ENCODE results near the gene CNTN5.

Gene CNTN5

GRCh38 chr11:99241066-99241465 is 220.3 kb downstream of the CNTN5 start:
- DNase-seq (ENCODE audit: low read depth) = no peak
- no peak overlapping the region for H3K4me3 ChIP-seq (ENCODE audit: control insufficient read depth, low read depth, low read length)
- TF ChIP-seq CTCF (IDR thresholded peaks at IDR 0.05; ENCODE audit: control insufficient read depth, insufficient read depth, low read depth, low read length, missing control alignments) = no peak

- DNase-seq (ENCODE audit: low read depth) = no peak
- TF ChIP-seq CTCF (IDR thresholded peaks at IDR 0.05; ENCODE audit: control insufficient read depth, insufficient read depth, low read depth, low read length, missing control alignments) = no peak
- no peak overlapping the region for H3K4me3 ChIP-seq (ENCODE audit: control insufficient read depth, low read depth, low read length)
Observed at GRCh38 chr11:99244613-99245012, 223.9 kb downstream of the CNTN5 start.

- no peak for DNase-seq (ENCODE audit: low read depth)
- H3K4me3 ChIP-seq (ENCODE audit: control insufficient read depth, low read depth, low read length) = no peak overlapping the region
- TF ChIP-seq CTCF (IDR thresholded peaks at IDR 0.05; ENCODE audit: control insufficient read depth, insufficient read depth, low read depth, low read length, missing control alignments) = no peak
Observed at GRCh38 chr11:99246199-99246598, 225.4 kb downstream of the CNTN5 start.

- no peak for TF ChIP-seq CTCF (IDR thresholded peaks at IDR 0.05; ENCODE audit: control insufficient read depth, insufficient read depth, low read depth, low read length, missing control alignments)
- DNase-seq (ENCODE audit: low read depth) = no peak
Observed at GRCh38 chr11:99256614-99257013, 235.9 kb downstream of the CNTN5 start.

GRCh38 chr11:99257131-99257530 is 236.4 kb downstream of the CNTN5 start:
- no peak overlapping the region for H3K4me3 ChIP-seq (ENCODE audit: control insufficient read depth, low read depth, low read length)
- TF ChIP-seq CTCF (IDR thresholded peaks at IDR 0.05; ENCODE audit: control insufficient read depth, insufficient read depth, low read depth, low read length, missing control alignments) = no peak
- DNase-seq (ENCODE audit: low read depth) = no peak

More at GRCh38 chr11:99256614-99257013, 235.9 kb downstream of the CNTN5 start:
- H3K4me3 ChIP-seq (ENCODE audit: control insufficient read depth, low read depth, low read length) = no peak overlapping the region

- DNase-seq (ENCODE audit: low read depth) = no peak
- TF ChIP-seq CTCF (IDR thresholded peaks at IDR 0.05; ENCODE audit: control insufficient read depth, insufficient read depth, low read depth, low read length, missing control alignments) = no peak
- no peak overlapping the region for H3K4me3 ChIP-seq (ENCODE audit: control insufficient read depth, low read depth, low read length)
Observed at GRCh38 chr11:99260696-99261095, 239.9 kb downstream of the CNTN5 start.

GRCh38 chr11:99268886-99269285 is 248.1 kb downstream of the CNTN5 start:
- H3K4me3 ChIP-seq (ENCODE audit: control insufficient read depth, low read depth, low read length) = no peak overlapping the region
- no peak for DNase-seq (ENCODE audit: low read depth)
- no peak for TF ChIP-seq CTCF (IDR thresholded peaks at IDR 0.05; ENCODE audit: control insufficient read depth, insufficient read depth, low read depth, low read length, missing control alignments)

Measured in AG09309 (cell line).